ENCODE results near the gene ANTXR1.

ANTXR1 gene

DNA sequence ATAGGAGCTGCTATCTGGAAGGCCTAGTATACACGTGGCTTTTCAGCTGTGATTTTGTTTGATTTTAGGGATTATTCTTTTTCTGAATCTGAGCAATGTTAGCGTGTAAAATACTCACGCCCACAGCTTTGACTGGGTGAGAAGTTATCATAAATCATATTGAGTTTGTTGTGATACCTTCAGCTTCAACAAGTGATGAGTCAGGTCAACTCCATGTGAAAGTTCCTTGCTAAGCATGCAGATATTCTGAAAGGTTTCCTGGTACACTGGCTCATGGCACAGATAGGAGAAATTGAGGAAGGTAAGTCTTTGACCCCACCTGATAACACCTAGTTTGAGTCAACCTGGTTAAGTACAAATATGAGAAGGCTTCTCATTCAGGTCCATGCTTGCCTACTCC lies 38.7 kb upstream of the ANTXR1 start, which contains the start of gene GKN1:
Gene GKN1 (plus strand): TSS at position 386 of the 400 bp plus-strand sequence. CDS start 42 bp downstream, outside the sequence.
- TF ChIP-seq, protein P1, sequence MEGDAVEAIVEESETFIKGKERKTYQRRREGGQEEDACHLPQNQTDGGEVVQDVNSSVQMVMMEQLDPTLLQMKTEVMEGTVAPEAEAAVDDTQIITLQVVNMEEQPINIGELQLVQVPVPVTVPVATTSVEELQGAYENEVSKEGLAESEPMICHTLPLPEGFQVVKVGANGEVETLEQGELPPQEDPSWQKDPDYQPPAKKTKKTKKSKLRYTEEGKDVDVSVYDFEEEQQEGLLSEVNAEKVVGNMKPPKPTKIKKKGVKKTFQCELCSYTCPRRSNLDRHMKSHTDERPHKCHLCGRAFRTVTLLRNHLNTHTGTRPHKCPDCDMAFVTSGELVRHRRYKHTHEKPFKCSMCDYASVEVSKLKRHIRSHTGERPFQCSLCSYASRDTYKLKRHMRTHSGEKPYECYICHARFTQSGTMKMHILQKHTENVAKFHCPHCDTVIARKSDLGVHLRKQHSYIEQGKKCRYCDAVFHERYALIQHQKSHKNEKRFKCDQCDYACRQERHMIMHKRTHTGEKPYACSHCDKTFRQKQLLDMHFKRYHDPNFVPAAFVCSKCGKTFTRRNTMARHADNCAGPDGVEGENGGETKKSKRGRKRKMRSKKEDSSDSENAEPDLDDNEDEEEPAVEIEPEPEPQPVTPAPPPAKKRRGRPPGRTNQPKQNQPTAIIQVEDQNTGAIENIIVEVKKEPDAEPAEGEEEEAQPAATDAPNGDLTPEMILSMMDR (IDR thresholded peaks at IDR 0.05; ENCODE audit: low read depth, low read length): no peak
- DNase-seq (ENCODE audit: extremely low read depth, low read depth): no peak

DNA sequence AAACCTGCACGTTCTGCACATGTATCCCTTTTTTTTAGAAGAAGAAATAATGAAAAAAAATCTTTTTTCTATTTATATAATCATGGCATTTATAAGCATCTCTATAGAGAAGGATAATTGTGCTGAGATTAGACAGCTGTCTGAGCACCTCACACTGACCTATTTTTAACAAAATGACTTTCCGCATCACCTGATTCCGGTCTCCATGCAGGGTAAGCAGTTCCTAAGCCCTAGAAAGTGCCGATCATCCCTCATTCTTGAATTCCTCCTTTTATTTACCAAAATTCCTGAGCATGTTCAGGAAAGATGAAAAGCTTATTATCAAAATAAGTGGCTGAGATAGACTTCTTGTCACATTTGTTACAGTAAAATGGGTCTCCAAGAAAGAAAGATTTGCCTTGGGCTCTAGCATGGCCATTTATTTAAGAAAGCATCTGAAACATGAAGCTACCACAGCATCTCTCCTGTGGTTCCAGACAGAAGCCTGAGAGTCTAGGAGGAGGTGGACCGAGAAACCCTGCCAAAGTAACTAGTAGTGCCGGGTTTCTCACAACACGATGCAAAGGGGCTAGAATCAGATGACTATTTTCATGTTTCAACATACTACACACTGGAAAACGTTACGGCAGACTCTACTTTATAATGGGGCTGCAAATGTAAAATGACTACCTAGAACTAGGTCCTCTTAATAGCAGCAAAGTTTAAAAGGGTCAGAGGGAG lies 37.9 kb upstream of the ANTXR1 start:
- no peak for DNase-seq (ENCODE audit: extremely low read depth, low read depth)
- TF ChIP-seq, protein P1 (IDR thresholded peaks at IDR 0.05; ENCODE audit: low read depth, low read length): no peak

DNA sequence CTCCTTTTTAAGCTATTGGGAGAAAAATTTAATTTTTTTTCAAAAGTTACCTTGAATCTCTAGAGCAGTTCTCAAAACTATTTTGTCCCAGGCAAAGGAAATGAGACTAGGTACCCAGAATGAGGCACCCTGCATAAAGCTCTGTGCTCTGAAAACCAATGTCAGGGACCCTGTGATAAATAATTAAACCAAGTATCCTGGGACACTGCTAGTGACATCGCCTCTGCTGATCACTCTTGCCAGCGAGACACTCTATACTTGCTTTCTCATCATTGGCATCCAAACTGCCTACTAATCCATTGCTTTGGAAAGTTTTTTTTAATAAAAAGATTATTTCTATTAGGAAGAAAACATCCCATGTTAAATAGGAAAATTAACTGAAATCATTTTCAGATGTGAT lies 37.1 kb upstream of the ANTXR1 start:
- TF ChIP-seq, protein P1 (IDR thresholded peaks at IDR 0.05; ENCODE audit: low read depth, low read length): no peak

DNA sequence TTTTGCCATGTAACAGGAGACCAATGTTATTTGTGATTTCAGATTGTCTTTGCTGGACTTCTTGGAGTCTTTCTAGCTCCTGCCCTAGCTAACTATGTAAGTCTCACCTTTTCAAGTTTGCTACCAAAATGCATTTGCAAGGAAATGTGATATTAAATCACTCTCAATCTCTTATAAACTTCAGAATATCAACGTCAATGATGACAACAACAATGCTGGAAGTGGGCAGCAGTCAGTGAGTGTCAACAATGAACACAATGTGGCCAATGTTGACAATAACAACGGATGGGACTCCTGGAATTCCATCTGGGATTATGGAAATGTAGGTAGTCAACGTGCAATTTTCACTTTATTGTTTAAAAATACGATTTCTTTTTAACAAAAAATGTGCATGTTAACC lies 35.5 kb upstream of the ANTXR1 start:
- TF ChIP-seq, protein P1 (IDR thresholded peaks at IDR 0.05; ENCODE audit: low read depth, low read length): no peak
- DNase-seq (ENCODE audit: extremely low read depth, low read depth): no peak

More for the DNA sequence above, 37.1 kb upstream of the ANTXR1 start:
- DNase-seq (ENCODE audit: extremely low read depth, low read depth): no peak

DNA sequence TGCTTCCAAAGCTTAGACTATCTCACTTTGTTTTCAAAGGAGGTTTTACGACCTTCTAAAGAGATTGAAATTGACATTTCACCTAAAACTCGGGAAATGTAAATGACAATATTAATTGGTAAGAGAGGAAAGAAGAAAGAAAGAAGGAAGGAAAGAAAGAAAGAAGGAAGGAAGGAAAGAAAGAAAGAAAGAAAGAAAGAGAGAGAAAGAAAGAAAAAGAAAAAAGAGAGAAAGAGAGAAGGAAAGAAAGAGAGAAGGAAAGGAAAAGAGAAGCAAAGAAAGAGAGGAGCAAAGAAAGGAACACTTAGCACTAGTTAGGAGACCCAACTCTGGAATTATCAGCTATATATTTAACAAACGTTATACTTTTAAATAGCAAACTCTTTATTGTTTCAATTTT lies 34.9 kb upstream of the ANTXR1 start:
- no peak for DNase-seq (ENCODE audit: extremely low read depth, low read depth)
- TF ChIP-seq, protein P1 (IDR thresholded peaks at IDR 0.05; ENCODE audit: low read depth, low read length): no peak

DNA sequence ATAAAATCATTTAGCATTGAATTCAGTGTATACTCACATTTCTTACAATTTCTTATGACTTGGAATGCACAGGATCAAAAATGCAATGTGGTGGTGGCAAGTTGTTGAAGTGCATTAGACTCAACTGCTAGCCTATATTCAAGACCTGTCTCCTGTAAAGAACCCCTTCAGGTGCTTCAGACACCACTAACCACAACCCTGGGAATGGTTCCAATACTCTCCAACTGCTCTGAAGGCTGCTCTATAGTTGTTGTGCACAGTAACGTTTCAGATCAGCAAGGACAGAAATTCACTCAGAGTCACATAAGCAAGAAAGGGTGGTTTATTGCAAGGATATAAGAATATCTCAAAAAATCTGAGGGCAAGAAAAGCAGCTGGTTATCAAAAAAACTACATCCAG lies 32.0 kb upstream of the ANTXR1 start:
- DNase-seq (ENCODE audit: extremely low read depth, low read depth): no peak
- TF ChIP-seq, protein P1 (IDR thresholded peaks at IDR 0.05; ENCODE audit: low read depth, low read length): no peak

DNA sequence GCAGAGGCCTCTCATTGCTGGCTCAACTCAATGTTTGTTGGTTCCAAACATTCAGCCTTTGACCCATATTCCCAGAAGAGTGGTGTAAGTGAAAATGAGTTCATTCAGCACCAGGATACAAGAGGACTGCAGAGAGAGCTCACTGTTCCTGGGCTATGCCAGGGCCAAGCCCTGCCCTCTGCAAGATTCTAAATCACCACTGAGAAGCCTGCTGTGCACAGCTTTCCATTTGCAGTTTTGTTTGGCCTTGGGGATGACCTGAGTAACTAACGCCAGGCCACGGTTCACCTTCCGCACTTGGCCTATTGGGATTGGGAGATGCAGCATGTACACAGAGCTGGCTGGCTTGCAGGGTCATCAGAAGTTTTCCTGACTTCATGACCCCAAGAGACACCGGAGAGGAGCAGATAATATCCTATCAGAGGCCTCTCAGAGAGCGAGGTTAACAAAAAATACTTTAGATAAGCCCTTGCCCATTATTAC lies 25.9 kb upstream of the ANTXR1 start:
- no peak for DNase-seq (ENCODE audit: extremely low read depth, low read depth)
- TF ChIP-seq, protein P1 (IDR thresholded peaks at IDR 0.05; ENCODE audit: low read depth, low read length): no peak
